ENCODE results near the gene MOB4.
A peak's percentile ranks its signal among the peaks of the same experiment; 100 is the strongest.
"Not testable (repeated sequence)": the region's sequence is repeated elsewhere in the genome, so short reads cannot be mapped to it uniquely, and the experiment has no call there.

Gene MOB4

DNA sequence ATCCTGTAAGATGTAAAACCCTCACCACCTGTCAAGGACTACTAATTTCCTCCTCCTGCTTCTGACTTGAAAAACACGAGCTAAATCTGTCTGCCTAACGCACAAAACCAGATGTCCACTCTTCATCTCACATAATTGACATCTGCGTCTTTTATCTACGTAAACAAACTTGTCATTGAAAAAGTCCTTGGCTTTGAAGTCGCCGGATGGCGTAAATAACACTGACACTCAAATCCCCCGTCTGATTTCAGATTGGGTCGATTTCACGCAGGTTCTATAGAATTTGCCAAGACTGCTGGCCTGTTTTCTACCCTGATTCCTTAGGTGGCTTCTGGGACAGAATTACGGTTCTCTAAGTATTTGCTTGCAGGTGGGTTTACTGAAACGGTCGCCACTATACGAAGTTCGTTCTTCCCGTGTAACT, 539 bp upstream of the MOB4 start:
- DNase-seq, result no peak

DNA sequence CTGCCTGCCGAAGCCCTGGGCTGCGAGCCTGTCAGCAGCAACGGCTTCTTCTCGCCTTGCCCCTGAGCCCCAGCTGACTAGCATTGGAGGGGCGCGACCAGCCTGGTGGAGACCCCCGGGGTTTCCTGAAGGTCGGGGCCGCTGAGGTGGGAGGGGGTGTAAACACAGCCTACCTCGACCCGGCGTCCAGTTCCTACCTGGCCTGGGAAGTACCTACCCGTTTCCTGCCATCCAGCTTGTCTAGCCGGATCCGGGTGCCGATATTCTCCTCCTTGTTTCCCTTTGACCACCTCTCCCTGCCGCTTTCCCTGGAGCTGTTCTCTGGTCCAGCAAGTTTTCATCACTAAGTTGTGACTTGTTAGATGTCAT, 511 bp downstream of the MOB4 start:
- peak; percentile 37 for DNase-seq

DNA sequence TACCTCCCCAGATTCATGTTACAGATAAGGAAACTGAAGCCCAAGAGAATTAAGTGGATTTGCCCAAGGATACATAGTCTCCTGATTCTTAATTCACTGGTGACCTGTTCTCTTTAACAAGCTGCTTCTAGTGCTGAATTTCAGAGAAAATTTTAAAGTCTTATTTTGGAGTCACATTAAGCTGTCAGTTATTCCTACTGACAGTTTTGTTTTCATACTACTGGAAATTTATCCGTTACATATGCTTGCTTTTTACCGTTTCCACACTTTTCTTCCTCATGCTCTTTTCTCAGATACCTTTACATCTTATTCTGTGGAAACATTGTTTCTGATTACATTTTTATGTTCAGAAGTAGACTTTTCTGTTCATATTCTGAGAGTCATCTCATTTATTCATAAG, 1.3 kb downstream of the MOB4 start:
- no peak for DNase-seq

DNA sequence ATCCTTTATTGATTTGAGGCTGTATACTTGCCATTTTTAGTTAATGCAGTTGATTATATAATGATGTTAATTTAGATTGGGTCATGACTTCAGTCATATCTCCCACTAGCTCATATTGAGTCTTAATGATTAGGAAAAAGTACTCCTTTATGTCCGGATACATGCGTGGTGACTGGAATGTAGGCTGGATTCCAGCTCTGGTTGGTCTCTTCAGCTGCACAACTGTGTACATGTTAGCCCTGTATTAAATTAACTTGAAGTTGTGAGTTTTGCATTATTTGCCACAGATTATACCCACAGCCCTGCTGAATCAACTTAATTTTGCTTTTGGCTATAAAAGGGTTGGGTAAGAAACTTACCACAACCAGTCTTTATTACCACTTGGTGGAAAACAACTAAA, 22.5 kb downstream of the MOB4 start:
- no peak for DNase-seq

DNA sequence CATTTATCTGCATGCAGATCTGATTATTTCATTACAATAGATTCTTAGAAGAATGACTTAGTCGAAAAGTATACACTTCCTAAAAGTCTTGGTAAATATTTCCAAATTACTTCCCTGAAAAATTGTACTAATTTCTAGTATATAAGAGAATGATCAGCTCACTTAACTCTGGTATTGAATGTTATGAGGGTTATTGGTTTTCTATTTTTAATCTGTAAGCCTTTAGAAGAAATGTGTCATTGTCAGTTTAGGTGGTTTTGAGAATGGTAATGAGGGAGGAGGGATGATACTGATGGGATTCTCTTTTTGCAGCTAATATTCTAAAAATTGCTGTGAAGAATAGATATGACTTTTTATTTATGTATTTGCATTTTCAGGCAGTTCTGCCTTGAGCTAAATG, 23.9 kb downstream of the MOB4 start:
- DNase-seq, result no peak

DNA sequence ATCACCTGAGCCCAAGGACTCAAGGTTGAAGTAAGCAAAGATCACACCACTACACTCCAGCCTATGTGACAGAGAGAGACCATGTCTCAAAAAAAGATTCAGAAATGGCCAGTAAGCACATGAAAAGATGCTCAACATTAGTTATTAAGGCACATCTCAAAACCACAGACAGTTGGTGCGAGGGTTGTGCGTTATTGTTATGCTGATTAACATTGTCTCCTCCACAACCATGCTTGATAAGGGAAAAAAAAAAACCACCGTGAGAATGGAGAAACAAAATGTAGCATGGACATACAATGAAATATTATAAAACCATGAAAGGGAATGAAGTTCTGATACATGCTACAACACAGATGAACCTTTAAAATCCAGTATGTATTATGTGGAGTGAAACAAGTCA, 27.3 kb downstream of the MOB4 start:
- DNase-seq, result no peak

DNA sequence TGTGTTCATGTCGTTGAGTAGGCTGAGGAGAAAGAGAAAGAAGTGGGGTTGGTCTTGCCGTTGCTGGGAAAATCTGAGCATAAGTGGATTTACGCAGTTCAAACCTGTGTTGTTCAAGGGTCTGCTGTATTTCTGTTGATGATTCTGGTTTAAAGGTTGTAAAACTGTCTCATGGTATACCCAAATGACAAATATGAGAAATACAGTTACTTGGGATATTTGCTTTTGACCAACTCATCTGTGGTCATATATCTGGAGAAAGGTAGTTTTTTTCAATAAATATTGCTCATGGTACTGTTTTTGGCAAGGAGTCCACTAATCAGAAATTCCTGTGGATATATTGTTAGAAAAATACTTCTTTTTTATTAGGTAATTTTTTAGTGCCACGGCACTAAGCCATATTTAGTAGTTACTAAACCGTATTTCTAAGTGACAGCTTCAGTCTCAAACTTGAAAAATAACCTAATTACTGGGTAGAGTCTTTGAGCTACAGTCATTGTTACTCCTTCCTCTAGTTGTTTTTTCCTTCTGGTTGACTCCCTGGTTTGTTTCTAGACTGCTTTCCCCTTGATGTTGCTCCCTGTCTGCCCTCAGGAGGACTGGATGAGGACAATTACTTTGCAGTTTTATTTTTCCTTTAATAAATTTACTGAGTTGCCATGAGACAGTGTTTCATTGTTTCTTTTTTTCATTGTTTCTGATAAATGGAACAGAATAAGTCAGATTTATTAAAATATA, 31.5 kb downstream of the MOB4 start:
- DNase-seq, result no peak

DNA sequence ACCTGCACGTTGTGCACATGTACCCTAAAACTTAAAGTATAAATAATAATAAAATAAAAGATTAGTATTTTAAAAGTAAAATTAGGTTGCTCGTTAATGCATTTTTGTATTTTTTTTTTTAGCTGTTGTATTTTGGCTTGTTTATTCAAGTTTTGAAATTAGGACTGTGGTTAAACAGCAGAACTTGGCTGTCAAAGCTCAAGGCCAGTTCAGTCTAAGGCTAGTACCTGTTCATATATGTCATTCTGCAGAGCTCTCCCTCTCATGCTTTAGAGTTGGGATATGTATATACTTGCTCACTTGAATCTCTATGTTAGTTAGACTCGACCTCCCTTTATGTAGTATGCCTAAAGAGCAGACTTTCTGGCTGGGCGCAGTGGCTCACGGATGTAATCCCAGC, 32.7 kb downstream of the MOB4 start:
- no peak for DNase-seq

DNA sequence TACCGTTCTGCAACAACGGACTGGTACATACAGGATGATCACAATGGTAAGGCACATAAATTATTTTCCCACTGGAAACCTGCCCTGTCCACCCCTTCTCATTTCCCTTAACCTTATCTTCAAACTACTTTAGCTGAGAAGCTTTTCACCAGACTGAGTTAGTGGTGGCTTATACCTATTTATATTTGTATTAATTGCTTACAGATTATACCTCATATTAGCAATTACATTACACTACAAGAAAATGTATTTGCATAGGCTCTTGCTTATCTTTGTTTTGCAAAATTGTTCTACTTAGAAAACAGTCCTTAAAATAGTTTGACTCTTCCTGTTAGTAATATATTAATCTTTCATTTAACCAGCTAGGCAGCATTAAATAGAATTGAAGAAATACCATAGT, 35.4 kb downstream of the MOB4 start:
- DNase-seq, result not testable (repeated sequence)

DNA sequence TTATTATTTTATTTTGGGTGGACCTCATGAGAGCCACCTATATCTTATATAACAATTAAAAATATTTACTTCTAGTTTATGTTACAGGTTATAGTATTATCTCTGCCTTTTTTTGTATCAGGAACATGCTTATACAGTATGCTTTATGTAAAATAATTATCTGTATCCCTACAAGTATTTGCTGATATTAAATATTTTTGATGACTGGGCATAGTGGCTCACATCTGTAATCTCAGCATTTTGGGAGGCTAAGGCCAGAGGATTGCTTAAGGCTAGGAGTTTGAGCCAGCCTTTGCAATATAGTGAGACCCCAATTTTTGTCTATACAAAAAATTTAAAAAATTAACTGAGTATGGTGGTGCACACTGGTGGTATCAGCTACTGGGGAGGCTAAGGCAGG, 39.6 kb downstream of the MOB4 start:
- DNase-seq, result no peak

DNA sequence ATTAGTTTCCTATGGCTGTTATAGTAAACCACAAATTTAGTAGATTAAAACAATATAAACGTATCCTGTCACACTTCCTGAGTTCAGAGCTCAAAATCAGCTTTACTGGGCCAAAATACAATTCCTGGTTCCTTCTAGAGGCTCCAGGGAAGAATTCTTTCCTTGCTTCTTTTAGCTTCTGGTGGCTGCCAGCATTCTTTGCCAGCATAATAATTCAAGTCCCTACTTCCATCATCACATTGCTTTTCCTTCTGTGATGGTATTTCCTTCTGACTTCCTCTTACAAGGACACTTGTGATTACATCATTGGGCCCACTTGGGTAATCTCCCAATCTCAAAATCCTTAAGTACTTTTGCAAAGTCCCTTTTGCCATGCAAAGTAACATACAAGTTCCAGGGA, 40.6 kb downstream of the MOB4 start:
- DNase-seq, result no peak

DNA sequence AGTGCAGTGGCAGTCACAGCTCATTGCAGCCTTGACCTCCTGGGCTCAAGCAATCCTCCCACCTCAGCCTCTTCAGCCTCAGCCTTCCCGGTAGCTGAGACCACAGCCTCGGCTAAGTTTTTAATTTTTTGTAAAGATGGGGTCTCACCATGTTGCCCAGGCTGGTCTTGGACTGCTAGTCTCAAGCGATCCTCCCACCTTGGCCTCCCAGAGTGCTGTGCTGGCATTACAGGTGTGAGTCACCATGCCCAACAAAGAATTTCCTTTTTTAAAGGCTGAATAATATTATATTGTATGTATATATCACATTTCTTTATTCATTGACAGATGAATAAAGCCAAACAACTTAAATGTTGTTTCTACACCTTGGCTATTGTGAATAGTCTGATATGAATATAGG, 42.5 kb downstream of the MOB4 start:
- DNase-seq, result no peak

DNA sequence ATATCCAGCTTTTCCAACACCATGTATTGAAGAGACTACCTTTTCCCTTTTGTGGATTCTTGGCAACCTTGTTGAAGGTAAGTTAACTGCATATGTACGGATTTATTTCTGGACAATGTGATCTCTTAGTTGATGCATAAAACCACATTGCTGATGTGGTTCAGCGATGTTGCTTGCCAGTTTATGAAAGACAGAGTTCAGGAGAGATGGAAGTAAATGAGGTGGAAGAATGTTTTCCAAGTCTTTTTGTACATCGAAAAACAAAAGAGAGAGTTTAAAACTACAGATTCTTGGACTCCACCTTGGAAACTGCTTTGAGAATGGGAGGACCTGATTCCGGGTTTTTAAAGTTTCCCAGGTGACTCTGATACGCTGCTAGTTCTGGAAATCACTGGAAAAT, 43.8 kb downstream of the MOB4 start:
- DNase-seq, result no peak

DNA sequence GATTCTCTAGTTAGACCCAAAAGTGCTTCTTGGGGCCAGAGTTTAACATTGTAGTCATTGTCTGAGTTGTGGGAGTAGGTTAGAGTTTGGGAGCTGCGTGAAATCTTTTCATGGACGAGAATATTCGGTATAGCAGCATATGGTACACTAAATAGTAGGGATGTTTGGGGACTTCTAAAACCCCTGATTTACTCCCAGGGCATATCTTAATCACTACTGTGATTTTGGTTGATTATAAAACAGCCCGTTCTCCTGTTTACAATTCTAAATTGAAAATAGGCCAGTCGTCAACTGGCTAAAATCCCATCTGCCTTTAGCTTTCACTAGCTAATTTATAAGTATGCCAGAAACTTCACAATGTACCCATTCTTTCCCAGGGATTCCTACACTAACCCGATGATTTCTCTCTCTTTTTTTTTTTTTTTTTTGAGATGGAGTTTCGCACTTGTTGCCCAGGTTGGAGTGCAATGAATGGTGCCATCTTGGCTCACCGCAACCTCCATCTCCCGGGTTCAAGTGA, 44.3 kb downstream of the MOB4 start:
- no peak for DNase-seq

DNA sequence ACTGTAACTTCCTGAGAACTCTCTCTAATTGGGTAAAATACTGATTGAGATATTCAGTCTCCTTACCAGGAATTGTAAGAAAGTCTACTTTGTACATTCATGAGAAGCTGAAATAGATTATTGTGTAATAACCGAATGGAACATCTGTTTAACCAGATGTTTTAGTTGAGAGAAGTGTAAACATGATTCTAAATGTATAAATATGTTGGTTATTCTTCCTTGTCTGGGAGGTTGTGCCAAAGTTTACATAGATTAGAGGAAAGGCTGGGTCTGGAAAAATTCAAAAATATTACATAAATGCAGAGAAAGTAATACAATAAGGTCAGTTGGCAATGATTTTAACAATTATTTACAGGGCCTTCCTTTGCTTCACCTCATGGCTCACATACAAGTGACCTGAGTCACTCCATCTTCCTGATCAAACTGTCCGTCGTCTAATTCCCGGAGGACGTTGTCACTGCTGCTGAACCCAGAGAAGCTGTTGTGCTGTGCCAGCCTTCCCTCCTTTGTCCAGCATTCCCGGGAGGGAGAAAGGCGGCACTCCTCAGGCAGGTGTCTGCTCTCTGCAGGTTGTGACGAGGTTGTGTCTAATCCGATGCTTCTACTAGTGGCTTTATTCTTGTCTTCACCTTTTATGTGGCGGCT, 55.9 kb downstream of the MOB4 start:
- no peak for DNase-seq

DNA sequence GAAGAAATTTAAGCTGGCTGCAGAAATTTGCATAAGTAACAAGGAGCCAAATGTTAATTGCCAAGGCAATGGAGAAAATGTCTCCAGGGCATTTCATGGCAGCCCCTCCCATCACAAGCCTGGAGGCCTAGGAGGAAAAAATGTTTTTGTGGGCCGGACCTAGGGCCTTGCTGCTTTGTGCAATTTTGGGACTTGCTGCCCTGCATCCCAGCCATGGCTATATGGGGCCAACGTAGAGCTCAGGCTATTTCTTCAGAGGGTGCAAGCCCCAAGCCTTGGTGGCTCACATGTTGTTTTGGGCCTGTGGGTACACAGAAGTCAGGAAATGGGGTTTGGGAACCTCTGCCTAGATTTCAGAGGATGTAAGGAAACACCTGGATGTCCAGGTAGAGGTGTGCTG, 57.7 kb downstream of the MOB4 start:
- DNase-seq, result no peak

DNA sequence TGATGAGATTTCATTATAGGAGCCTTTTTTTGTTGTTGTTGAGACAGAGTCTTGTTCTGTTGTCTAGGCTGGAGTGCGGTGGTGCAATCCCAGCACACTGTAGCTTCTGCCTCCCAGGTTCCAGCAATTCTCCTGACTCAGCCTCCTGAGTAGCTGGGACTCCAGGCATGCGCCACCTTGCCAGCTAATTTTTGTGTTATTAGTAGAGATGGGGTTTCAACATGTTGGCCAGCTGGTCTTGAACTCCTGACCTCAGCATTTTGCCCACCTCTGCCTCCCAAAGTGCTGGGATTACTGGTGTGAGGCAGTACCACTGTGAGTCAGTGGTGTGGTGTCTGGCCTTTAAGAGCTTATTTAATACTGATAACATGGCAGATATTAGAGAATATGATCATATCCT, 60.1 kb downstream of the MOB4 start:
- DNase-seq, result no peak

DNA sequence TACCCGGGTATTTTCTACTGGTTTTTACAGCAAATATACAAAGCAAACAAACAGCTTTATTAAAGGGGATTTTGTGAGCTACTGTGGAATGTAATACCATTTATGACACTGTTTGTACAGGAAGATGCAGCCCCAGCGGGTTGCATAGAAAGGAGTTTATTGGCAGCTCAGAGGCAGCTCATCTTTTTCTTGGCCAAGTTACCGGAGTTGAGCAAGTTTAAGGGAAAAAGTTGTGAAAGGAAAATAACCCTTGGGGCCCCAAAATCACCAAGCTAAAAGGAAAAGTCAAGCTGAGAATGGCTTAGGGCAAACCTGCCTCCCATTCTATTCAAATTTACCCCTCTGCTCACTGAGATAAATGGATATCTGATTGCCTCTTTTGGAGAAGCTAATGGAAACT, 60.8 kb downstream of the MOB4 start:
- DNase-seq, result no peak

DNA sequence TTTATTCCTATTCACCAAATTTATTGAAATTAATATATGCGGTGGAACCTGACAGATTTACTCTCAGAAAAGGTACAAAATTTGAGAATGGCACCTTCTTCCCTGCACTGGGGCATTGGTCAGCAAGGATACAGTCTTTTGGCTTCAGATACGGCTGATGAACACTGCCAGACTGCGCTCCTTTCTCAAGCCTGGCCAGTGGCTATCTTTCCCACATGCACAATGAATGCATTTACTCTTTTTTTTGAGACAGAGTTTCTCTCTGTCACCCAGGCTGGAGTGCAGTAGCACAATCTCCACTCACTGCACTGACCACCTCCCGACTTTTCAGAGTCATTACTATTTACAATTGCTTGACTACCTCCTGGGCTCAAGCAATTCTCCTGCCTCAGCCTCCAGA, 61.6 kb downstream of the MOB4 start:
- DNase-seq, result no peak

DNA sequence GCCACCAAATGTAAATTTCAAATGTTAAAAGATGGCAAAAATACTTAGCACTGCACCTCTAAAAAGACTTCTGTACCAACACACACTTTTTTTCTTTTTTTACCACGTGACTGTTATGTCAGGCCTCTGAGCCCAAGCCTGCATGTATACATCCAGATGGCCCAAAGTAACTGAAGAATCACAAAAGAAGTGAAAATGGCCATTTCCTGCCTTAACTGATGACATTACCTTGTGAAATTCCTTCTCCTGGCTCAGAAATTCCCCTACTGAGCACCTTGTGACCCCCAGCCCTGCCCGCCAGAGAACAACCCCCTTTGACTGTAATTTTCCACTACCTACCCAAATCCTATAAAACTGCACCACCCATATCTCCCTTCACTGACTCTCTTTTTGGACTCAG, 62.4 kb downstream of the MOB4 start:
- not testable (repeated sequence) for DNase-seq

DNA sequence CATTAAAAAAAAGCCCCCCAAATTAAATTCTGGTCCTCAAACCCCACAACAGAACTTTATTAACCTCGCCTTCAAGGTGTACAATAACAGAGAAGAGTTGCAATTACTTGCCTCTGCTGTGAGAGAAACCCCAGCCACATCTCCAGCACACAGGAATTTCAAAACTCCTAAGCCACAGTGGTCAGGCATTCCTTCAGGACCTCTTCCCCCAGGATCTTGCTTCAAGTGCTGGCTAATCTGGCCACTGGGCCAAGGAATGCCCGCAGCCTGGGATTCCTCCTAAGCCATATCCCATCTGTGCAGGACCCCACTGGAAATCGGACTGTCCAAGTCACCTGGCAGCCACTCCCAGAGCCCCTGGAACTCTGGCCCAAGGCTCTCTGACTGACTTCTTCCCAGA, 64.3 kb downstream of the MOB4 start:
- not testable (repeated sequence) for DNase-seq

DNA sequence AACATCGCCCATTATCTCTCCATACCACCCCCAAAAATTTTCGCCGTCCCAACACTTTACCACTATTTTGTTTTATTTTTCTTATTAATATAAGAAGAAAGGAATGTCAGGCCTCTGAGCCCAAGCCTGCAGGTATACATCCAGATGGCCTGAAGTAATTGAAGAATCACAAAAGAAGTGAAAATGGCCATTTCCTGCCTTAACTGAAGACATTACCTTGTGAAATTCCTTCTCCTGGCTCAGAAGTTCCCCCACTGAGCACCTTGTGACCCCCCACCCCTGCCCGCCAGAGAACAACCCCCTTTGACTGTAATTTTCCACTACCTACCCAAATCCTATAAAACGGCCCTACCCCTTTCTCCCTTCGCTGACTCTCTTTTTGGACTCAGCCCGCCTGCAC, 71.4 kb downstream of the MOB4 start:
- not testable (repeated sequence) for DNase-seq

DNA sequence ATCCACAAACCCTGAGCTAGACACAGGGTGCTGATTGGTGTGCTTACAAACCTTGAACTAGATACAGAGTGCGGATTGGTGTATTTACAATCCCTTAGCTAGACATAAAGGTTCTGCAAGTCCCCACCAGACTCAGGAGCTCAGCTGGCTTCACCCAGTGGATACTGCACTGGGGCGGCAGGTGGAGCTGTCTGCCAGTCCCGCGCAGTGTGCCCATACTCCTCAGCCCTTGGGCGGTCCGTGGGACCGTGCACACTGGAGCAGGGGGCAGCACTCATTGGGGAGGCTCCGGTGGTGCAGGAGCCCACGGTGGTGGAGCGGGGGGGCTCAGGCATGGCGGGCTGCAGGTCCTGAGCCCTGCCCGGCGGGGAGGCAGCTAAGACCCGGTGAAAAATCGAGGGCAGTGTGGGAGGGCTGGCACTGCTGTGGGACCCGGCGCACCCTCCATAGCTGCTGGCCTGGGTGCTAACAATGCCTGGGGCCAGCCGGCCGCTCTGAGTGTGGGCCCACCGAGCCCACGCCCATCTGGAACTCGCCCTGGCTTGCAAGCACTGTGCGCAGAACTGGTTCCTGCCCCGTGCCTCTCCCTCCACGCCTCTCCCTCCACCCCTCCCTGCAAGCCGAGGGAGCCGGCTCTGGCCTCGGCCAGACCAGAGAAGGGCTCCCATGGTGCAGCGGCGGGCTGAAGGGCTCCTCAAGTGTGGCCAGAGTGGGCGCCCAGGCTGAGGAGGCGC, 75.6 kb downstream of the MOB4 start:
- peak; percentile 44 for DNase-seq

DNA sequence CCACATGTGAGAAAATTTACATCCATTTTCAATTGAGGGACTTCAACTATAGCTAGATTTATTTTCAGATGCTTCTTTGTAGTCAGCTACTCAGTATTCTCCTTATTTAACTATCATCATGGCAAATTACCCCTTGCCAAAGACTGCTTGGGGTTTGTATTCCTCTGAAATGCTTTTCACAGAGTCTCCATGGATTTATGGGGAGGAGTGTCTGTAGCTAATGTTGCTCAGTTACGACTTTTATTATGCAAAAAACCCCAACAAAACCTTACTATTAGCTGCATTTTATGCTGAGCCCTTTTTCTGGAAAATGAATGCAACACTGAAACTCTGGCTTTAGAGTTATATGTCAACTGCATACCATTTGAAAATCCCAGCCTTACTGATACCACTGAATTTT, 80.9 kb downstream of the MOB4 start:
- no peak for DNase-seq

All from NCI-H526 treated with DMSO at 0.1 percent for 48 hours (cell line).